ENCODE measurements around the gene SLX1A. TPM values are rescaled to one million over a fixed set of nuclear protein-coding genes. Genes with fewer than 3 reads are reported as not detected.

Gene SLX1A
- total and polyA plus RNA-seq, 2 of the 4 experiments (the other 2 are of a cell fraction), result 8.4 to 35.1 TPM

- BruUV-seq (replicated peaks), result no TSS peak
- intact Hi-C loops (cut with micrococcal nuclease), result no loop called here
These were observed 10.2 kb upstream of the SLX1A start, which contains the start of gene CORO1A for GRCh38 chr16:30183233-30184095. CORO1A (plus strand) TSS chr16:30183602; CDS start chr16:30185210, 1,608 bp downstream.

More at GRCh38 chr16:30183233-30184095, 10.2 kb upstream of the SLX1A start, which contains the start of gene CORO1A:
- dilution Hi-C loops (cut with HindIII; ENCODE audit: low sequenced_read_pairs, unreplicated experiment), result no loop called here
- peaks cover 0 to 7% of the 10 kb centered on the region in 2 experiments; a peak in 2 of 4 replicates for H3K79me1 ChIP-seq (ENCODE audit: low read depth in 1 of 2, low read length in 2 of 2)
- POLR2A ChIA-PET (ENCODE audit: unreplicated experiment), result no interaction called here
- H3K14ac ChIP-seq (replicated peaks; ENCODE audit: low read depth, low read length), result 0 out of 2 replicates have a peak within 1 kb of the TSS, but pooled peaks have one; percentile 31
- H2BK120ac ChIP-seq (ENCODE audit: low read depth, low read length), result no peak within 1 kb of the TSS
- peak within 1 kb of the TSS; percentile 77 for H3K27ac ChIP-seq (ENCODE audit: insufficient read depth, low read length)
- H3K9me3 ChIP-seq (ENCODE audit: control insufficient read depth, insufficient read depth, low read length), result no peaks in the 10 kb centered on the region
- H4K8ac ChIP-seq (ENCODE audit: low read depth in 2 of 2, low read length in 2 of 2), result peak within 1 kb of the TSS; percentile 81 to 84; a peak in 3 of 4 replicates
- peaks cover 2% of the 10 kb centered on the region; the same call in 1 of the 2 replicates for H3K4me1 ChIP-seq (ENCODE audit: control insufficient read depth, insufficient read depth, low read length)
- no peak within 1 kb of the TSS for H3K56ac ChIP-seq (ENCODE audit: extremely low read depth, insufficient read depth, low read length)
- peak within 1 kb of the TSS; percentile 95 for H2AFZ ChIP-seq (replicated peaks; ENCODE audit: low read length, poor library complexity)
- no peaks in the 10 kb centered on the region; the same call in 1 of the 2 replicates for H4K20me1 ChIP-seq (ENCODE audit: insufficient read depth, low read length)
- DNase-seq, result peak; percentile 67
- TF ChIP-seq, protein P1, sequence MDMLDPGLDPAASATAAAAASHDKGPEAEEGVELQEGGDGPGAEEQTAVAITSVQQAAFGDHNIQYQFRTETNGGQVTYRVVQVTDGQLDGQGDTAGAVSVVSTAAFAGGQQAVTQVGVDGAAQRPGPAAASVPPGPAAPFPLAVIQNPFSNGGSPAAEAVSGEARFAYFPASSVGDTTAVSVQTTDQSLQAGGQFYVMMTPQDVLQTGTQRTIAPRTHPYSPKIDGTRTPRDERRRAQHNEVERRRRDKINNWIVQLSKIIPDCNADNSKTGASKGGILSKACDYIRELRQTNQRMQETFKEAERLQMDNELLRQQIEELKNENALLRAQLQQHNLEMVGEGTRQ (IDR thresholded peaks at IDR 0.05; ENCODE audit: low read depth, low read length), result no peak
- TF ChIP-seq MXI1 (IDR thresholded peaks at IDR 0.05; ENCODE audit: borderline replicate concordance, low read depth, low read length), result 0 out of 2 replicates have a peak, but pooled peaks have one; percentile 29
- ATAC-seq (ENCODE audit: low read depth), result peak; percentile 98
- H4K5ac ChIP-seq (ENCODE audit: low read depth, low read length), result peak within 1 kb of the TSS; percentile 2; the same call in 1 of the 2 replicates
- no peak within 1 kb of the TSS; the same call in 1 of the 2 replicates for H3K23ac ChIP-seq (ENCODE audit: low read depth, low read length)
- CTCF ChIA-PET, result no interaction called here
- H3K9ac ChIP-seq (ENCODE audit: low read depth, low read length), result peak within 1 kb of the TSS; percentile 83
- peak within 1 kb of the TSS; percentile 49; the same call in 1 of the 2 replicates for H2AK5ac ChIP-seq (ENCODE audit: low read depth, low read length)
- no peak within 1 kb of the TSS for H3K4ac ChIP-seq (ENCODE audit: low read depth, low read length)
- no peak within 1 kb of the TSS for H2BK15ac ChIP-seq (ENCODE audit: low read depth, low read length)
- WGBS, 2 experiments (ENCODE audit: extremely low coverage in 2 of 2, insufficient read length in 1 of 2), result 4% methylated on average over 23 of the region's 81 CpGs; no CpG with 5 or more reads in 1 of the 2 experiments
- no peak within 1 kb of the TSS for H2BK20ac ChIP-seq (ENCODE audit: low read depth, low read length)
- peaks cover 1% of the 10 kb centered on the region; the same call in 1 of the 2 replicates for H3K36me3 ChIP-seq (ENCODE audit: control insufficient read depth, insufficient read depth, low read length)
- H3K27me3 ChIP-seq (ENCODE audit: control insufficient read depth, insufficient read depth, low read length), result no peaks in the 10 kb centered on the region
- H3K4me3 ChIP-seq (ENCODE audit: insufficient read depth, low read depth, low read length), result peak within 1 kb of the TSS; percentile 88
- no peak within 1 kb of the TSS for H3K18ac ChIP-seq (ENCODE audit: low read depth, low read length)
- H3K4me2 ChIP-seq (ENCODE audit: low read depth, low read length), result peak within 1 kb of the TSS; percentile 93
- H3K9me1 ChIP-seq (ENCODE audit: insufficient read depth, low read length), result peaks cover 2% of the 10 kb centered on the region; the same call in 1 of the 2 replicates
- in situ Hi-C loops (cut with MboI; ENCODE audit: low sequenced_read_pairs), result loop anchor here (25.0 kb wide), 1 partner anchor 229 kb away; the partner anchor contains the start of gene ZNF771
- no peak within 1 kb of the TSS for H2BK5ac ChIP-seq (ENCODE audit: low read depth, low read length, poor library complexity, severe bottlenecking)
- peak within 1 kb of the TSS; percentile 46 for H4K91ac ChIP-seq (ENCODE audit: insufficient read depth, low read depth, low read length)
- peak within 1 kb of the TSS; percentile 82 for H2AK9ac ChIP-seq (replicated peaks; ENCODE audit: low read depth, low read length, poor library complexity)
